Astrocyte (in vitro differentiated cells and primary cell): ENCODE measurements around the gene ADRA2A. TPM values are rescaled to one million over a fixed set of nuclear protein-coding genes. Genes with fewer than 3 reads are reported as not detected.

ENCODE experiments used
- DNase-seq: peaks from one replicate; pipeline ENCODE4 v3.0.0-alpha.2; 2010; ENCODE audit warnings: low read depth
- FAIRE-seq: peaks from 2 replicates; lab custom pipeline; 2011; peaks lifted over from hg19 to GRCh38; lab: Jason Lieb, UNC
- H2AFZ ChIP-seq: 2 replicates; pipeline ENCODE4 v1.6.0; 2012; ENCODE audit warnings: low read depth, low read length, inconsistent platforms
- H3K27ac ChIP-seq: 2 replicates; pipeline ENCODE4 v1.5.1; 2011; ENCODE audit warnings: low read depth, low read length, inconsistent platforms
- H3K27me3 ChIP-seq: 2 replicates; pipeline ENCODE4 v1.6.0; 2011; ENCODE audit warnings: low read length, inconsistent platforms; ENCODE audit not compliant: insufficient read depth
- H3K36me3 ChIP-seq: 2 replicates; pipeline ENCODE4 v1.5.1; 2011; ENCODE audit warnings: low read length, inconsistent platforms; ENCODE audit not compliant: insufficient read depth
- H3K4me1 ChIP-seq: 2 replicates; pipeline ENCODE4 v1.5.1; 2011; ENCODE audit warnings: low read length, inconsistent platforms; ENCODE audit not compliant: insufficient read depth
- H3K4me2 ChIP-seq: 2 replicates; pipeline ENCODE4 v1.6.0; 2012; ENCODE audit warnings: low read length, inconsistent platforms
- H3K4me3 ChIP-seq: 2 replicates; pipeline ENCODE4 v1.5.1; 2011; ENCODE audit warnings: low read depth, mild to moderate bottlenecking, low read length, inconsistent platforms; ENCODE audit not compliant: insufficient read depth
- H3K79me2 ChIP-seq: 2 replicates; pipeline ENCODE4 v1.6.0; 2012; ENCODE audit warnings: mild to moderate bottlenecking, low read length, inconsistent platforms; ENCODE audit not compliant: insufficient read depth
- H3K9ac ChIP-seq: 2 replicates; pipeline ENCODE4 v1.6.0; 2012; ENCODE audit warnings: mild to moderate bottlenecking, low read length, inconsistent platforms
- H3K9me3 ChIP-seq: 2 replicates; pipeline ENCODE4 v1.5.1; 2012; ENCODE audit warnings: low read depth, mild to moderate bottlenecking, low read length, inconsistent platforms; ENCODE audit not compliant: insufficient read depth
- H4K20me1 ChIP-seq: 2 replicates; pipeline ENCODE4 v1.6.0; 2012; ENCODE audit warnings: low read length, inconsistent platforms; ENCODE audit not compliant: insufficient read depth
- H3K27ac Mint-ChIP-seq: one replicate; pipeline ENCODE4 v1.8.0; 2021; ENCODE audit warnings: mild to moderate bottlenecking, mixed read lengths; ENCODE audit not compliant: unreplicated experiment
- H3K27me3 Mint-ChIP-seq: one replicate; pipeline ENCODE4 v1.8.0; 2021; ENCODE audit warnings: low read depth, mixed read lengths; ENCODE audit not compliant: unreplicated experiment
- H3K36me3 Mint-ChIP-seq: one replicate; pipeline ENCODE4 v1.8.0; 2021; ENCODE audit warnings: low read depth, mixed read lengths; ENCODE audit not compliant: unreplicated experiment
- H3K4me1 Mint-ChIP-seq: one replicate; pipeline ENCODE4 v1.8.0; 2021; ENCODE audit warnings: low read depth, mixed read lengths; ENCODE audit not compliant: unreplicated experiment
- H3K4me3 Mint-ChIP-seq: one replicate; pipeline ENCODE4 v1.8.0; 2021; ENCODE audit warnings: mild to moderate bottlenecking, moderate library complexity, mixed read lengths; ENCODE audit not compliant: unreplicated experiment
- H3K9me3 Mint-ChIP-seq: one replicate; pipeline ENCODE4 v1.8.0; 2021; ENCODE audit warnings: mild to moderate bottlenecking, mixed read lengths; ENCODE audit not compliant: unreplicated experiment
- CTCF ChIP-seq: IDR thresholded peaks from 2 replicates; pipeline ENCODE4 v1.5.1; 2011; ENCODE audit warnings: low read depth, mild to moderate bottlenecking, inconsistent platforms, low read length, moderate library complexity; ENCODE audit not compliant: insufficient read depth
- EZH2 ChIP-seq: IDR thresholded peaks from 2 replicates; pipeline ENCODE4 v1.6.1; 2012; ENCODE audit warnings: mild to moderate bottlenecking, low read length, inconsistent platforms; ENCODE audit not compliant: insufficient read depth
- total RNA-seq: library from RNA; stranded (reverse); gene quantifications from 2 replicates; pipeline ENCODE4 v1.2.1, GENCODE V29; 2021

Gene ADRA2A
- total RNA-seq, 1 donor from 2014 or later: 1.2 TPM

- Histone ChIP-seq H3K9ac (no peak overlapping the region), H3K4me1 (peaks cover 5% of the 10 kb centered on the region), H2AFZ (no peak overlapping the region), H3K9me3 (no peaks in the 10 kb centered on the region), H3K27ac (no peak overlapping the region), H3K36me3 (no peaks in the 10 kb centered on the region), H3K4me2 (no peak overlapping the region), H3K27me3 (no peaks in the 10 kb centered on the region), H3K4me3 (no peak overlapping the region), H3K79me2 (no peaks in the 10 kb centered on the region), H4K20me1 (no peaks in the 10 kb centered on the region)
- H3K9me3 Mint-ChIP-seq: peaks cover 24% of the 10 kb centered on the region
- peaks cover 10% of the 10 kb centered on the region for H3K4me1 Mint-ChIP-seq
- FAIRE-seq (no peak), DNase-seq (no peak)
- H3K27me3 Mint-ChIP-seq: no peaks in the 10 kb centered on the region
- peaks cover 2% of the 10 kb centered on the region for H3K36me3 Mint-ChIP-seq
- no peak overlapping the region for H3K4me3 Mint-ChIP-seq
- TF ChIP-seq CTCF (no peak), EZH2 (no peak)
- no peak overlapping the region for H3K27ac Mint-ChIP-seq
Observed at GRCh38 chr10:111039522-111039921, 37.3 kb upstream of the ADRA2A start.

- Histone ChIP-seq H3K27me3 (no peaks in the 10 kb centered on the region), H3K4me3 (no peak overlapping the region), H3K4me1 (no peaks in the 10 kb centered on the region), H4K20me1 (no peaks in the 10 kb centered on the region), H3K9me3 (peaks cover 2% of the 10 kb centered on the region), H2AFZ (no peak overlapping the region), H3K27ac (no peak overlapping the region), H3K36me3 (no peaks in the 10 kb centered on the region), H3K79me2 (no peaks in the 10 kb centered on the region), H3K4me2 (no peak overlapping the region), H3K9ac (no peak overlapping the region)
- H3K27me3 Mint-ChIP-seq: peaks cover 3% of the 10 kb centered on the region
- TF ChIP-seq EZH2: no peak
- TF ChIP-seq CTCF: no peak
- H3K9me3 Mint-ChIP-seq: peaks cover 6% of the 10 kb centered on the region
- no peak for DNase-seq
- FAIRE-seq: no peak
- H3K4me1 Mint-ChIP-seq: no peaks in the 10 kb centered on the region
- no peaks in the 10 kb centered on the region for H3K36me3 Mint-ChIP-seq
- H3K27ac Mint-ChIP-seq: no peak overlapping the region
- no peak overlapping the region for H3K4me3 Mint-ChIP-seq
Observed at GRCh38 chr10:111057006-111057405, 19.8 kb upstream of the ADRA2A start.

- H3K36me3 Mint-ChIP-seq: no peaks in the 10 kb centered on the region
- DNase-seq: no peak
- Histone ChIP-seq H3K27me3 (no peaks in the 10 kb centered on the region), H3K4me1 (no peaks in the 10 kb centered on the region), H3K4me2 (no peak overlapping the region), H3K36me3 (no peaks in the 10 kb centered on the region), H3K27ac (no peak overlapping the region), H3K79me2 (no peaks in the 10 kb centered on the region), H3K9me3 (no peaks in the 10 kb centered on the region), H3K4me3 (no peak overlapping the region), H4K20me1 (no peaks in the 10 kb centered on the region), H2AFZ (no peak overlapping the region), H3K9ac (no peak overlapping the region)
- H3K9me3 Mint-ChIP-seq: peaks cover 7% of the 10 kb centered on the region
- no peak for TF ChIP-seq EZH2
- FAIRE-seq: no peak
- H3K27me3 Mint-ChIP-seq: peaks cover 5% of the 10 kb centered on the region
- H3K4me3 Mint-ChIP-seq: no peak overlapping the region
- H3K27ac Mint-ChIP-seq: no peak overlapping the region
- H3K4me1 Mint-ChIP-seq: no peaks in the 10 kb centered on the region
Observed at GRCh38 chr10:111063471-111063870, 13.4 kb upstream of the ADRA2A start.
